Measurements from ENCODE around the gene ALPG.
A peak's percentile ranks its signal among the peaks of the same experiment; 100 is the strongest.
"Not testable (repeated sequence)": the region's sequence is repeated elsewhere in the genome, so short reads cannot be mapped to it uniquely, and the experiment has no call there.

ALPG gene

DNA sequence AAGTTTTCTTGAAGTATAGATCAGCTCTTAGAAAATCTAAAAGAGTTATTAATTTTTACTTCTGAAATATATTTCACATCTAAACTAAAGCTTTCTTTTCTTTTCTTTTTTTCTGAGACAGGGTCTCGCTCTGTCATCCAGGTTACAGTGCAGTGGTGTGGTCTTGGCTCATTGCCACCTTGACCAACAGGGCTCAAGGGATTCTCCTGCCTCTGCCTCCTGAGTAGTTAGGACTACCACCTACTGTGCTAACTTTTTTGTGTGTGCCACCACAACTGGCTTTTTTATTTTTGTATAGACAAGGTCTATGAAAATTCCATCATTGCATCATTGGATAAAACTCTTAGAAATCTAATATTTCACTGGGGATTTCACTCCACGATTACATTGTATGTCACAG is 10.0 kb upstream of the ALPG start:
- DNase-seq, result no peak

DNA sequence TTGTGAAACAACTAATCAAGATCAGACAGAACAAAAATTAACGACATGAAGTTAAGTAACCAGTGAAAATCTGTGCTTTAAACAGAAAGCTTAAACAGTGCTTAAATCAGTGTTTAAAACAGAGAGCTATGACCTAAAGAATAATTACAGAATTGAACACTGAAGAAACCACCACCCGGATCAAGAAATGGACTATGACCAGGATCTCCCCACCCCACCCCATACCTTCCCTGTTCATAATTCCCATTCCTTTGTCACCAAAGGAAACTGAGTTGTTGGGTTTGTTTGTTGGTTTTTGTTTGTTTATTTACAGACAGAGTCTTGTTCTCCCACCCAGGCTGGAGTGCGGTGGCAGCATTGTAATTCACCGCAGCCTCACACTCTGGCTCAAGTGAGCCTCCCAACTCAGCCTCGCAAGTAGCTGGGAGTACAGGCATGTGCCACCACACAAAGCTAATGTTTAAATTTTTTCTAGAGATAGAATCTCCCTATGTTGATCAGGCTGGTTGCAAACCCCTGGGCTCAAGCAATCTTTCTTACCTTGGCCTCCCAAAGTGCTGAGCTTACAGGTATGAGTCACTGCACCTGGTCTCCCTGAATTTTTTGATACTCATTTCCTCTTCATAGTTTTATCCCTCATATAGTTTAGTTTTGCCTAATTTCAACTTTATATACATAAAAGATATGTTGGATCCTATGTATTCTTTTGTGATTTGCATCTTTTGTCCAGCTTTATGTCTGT is 8.2 kb upstream of the ALPG start:
- no peak for DNase-seq

DNA sequence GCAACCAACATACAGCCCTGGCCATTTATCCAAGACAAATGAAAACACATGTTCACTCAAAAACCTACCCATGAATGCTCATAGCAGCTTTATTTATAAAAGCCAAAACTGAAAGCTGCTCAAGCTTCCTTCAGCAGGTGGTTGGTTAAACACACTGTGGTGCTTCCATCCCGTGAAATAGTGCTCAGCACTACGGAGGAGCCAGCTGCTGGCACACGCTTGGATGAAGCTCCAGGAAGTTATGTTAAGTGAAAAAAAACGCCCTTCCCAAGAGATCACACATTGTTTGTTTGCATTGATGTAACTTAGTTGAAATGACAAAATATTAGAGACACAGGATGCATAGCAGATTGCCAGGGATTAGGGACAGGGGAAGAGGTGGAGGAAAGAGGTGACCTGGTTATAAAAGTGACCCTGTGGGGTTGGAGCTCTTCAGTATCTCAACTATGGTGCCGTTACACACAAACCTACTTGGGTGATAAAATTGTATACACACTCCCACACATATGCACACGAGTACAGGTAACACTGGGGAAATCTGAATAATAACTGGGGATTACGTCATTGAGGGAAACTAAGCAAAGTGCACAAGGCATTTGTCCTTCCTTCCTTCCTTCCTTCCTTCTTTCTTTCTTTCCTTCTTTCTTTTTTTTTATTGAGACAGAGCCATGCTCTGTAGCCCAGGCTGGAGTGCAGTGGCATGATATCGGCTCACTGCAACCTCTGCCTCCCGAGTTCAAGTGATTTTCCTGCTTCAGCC is 6.2 kb upstream of the ALPG start:
- no peak for DNase-seq

DNA sequence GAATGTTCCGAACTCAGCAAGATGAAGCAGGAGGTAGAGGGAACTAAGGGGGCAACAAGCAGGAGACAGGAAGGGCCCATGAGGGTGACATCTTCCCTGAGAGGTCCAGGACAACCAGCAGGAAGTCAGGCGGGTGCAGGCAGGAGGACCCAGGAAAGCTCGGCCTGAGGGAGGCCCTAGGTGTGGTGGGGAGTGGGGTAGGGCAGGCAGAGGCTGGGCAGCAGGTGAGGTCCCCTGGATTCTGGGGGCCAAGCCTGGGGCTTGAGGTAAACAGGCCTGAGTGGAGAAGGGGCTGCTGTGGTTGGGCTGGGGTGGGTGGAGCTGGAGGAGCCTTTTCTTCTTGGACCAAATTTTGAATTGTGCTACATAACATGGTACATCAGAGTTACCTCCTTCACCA is 4.1 kb upstream of the ALPG start:
- no peak for DNase-seq

DNA sequence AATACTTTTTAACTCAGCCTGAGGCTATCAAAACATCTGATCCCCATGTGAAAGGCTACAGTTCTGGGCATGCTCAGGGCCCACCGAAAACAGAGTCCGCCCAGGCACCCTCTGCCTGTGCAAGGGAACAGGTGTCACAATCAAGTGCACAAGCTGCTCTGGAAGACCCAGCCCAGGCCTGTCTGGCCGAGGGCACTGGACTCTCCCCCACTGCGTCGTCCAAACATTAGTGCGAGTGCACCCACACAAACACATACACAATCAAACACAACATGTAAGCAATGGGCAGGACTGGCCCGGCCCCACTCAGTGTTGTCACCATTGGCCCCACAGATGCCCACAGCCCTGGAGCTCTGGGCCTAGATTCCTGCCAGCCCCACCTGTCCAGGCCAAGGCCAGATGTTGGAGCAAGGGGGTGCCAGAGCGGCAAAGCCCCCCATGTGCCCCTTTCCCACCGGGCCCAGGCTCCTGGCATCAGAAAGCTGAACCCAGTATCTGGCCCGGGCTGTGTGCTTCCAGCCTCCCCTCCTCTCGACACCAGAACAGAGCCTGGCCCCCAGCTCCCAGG is 617 bp upstream of the ALPG start:
- no peak for DNase-seq

DNA sequence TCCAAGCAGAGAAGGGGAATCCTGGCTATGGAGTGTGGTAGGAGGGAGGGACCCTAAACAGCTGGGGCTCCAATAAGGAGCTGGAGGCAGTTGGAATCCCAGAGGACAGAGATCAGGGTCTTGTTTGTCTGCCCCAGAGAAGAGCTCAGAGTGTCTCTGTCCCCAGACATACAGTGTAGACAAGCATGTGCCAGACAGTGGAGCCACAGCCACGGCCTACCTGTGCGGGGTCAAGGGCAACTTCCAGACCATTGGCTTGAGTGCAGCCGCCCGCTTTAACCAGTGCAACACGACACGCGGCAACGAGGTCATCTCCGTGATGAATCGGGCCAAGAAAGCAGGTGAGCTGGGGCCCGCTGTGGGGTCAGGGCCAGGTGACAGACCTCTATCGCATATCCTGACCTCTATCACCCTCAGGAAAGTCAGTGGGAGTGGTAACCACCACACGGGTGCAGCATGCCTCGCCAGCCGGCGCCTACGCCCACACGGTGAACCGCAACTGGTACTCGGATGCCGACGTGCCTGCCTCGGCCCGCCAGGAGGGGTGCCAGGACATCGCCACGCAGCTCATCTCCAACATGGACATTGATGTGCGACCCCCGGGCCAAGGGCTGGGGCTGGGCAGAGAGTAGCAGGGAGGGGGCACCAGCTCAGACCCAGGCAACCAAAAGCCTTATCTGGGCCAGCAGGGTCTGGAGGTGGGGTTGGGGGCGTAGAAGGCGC is 945 bp downstream of the ALPG start:
- DNase-seq, result not testable (repeated sequence)

DNA sequence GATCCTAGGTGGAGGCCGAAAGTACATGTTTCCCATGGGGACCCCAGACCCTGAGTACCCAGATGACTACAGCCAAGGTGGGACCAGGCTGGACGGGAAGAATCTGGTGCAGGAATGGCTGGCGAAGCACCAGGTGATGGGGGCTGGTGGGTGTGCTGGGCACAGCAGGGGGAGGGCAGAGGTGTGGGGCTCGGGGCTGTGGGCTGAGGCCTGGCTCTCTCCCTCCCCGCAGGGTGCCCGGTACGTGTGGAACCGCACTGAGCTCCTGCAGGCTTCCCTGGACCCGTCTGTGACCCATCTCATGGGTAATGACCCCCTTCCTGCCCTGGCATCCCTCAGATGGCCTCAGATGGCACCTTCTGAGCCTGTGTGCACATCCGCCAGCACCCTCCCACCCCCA is 1.6 kb downstream of the ALPG start:
- not testable (repeated sequence) for DNase-seq

DNA sequence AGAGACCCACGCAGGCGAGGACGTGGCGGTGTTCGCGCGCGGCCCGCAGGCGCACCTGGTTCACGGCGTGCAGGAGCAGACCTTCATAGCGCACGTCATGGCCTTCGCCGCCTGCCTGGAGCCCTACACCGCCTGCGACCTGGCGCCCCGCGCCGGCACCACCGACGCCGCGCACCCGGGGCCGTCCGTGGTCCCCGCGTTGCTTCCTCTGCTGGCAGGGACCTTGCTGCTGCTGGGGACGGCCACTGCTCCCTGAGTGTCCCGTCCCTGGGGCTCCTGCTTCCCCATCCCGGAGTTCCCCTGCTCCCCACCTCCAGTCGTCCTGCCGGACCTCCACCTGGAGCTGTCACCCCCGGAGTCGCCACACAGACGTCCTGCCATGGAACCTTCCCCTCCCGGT is 3.0 kb downstream of the ALPG start:
- DNase-seq, result not testable (repeated sequence)

DNA sequence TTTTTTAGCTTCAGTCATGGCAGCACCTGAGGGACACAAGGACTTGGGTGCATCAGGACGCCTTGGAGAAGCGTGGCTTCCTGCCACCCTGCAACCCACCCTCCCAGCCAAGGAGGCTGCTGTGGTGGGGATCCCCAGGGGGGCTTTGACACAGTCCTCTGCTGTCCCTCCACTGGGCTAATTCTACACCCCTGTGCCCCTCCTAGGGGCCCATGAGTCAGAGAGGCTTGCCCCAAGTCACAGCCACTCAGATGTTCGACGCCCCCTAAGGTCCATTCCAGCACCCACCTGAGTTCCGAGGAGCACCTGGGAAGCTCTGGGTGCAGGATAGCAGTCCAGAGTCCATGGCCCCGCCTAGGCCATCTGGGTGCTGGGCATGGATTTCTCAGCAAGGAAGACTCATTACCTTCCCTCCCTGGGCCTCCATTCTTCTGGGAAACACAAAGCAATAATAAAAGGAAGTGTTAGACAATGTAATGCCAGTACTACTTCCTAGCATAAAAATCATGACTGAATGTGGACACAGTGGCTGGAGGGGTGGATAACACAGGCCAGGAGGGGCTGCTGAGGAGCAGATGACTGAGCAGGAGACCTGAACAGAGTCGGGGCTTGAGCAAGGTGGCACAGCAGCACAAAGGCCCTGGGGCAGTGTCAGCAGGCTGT is 3.7 kb downstream of the ALPG start:
- DNase-seq, result no peak

DNA sequence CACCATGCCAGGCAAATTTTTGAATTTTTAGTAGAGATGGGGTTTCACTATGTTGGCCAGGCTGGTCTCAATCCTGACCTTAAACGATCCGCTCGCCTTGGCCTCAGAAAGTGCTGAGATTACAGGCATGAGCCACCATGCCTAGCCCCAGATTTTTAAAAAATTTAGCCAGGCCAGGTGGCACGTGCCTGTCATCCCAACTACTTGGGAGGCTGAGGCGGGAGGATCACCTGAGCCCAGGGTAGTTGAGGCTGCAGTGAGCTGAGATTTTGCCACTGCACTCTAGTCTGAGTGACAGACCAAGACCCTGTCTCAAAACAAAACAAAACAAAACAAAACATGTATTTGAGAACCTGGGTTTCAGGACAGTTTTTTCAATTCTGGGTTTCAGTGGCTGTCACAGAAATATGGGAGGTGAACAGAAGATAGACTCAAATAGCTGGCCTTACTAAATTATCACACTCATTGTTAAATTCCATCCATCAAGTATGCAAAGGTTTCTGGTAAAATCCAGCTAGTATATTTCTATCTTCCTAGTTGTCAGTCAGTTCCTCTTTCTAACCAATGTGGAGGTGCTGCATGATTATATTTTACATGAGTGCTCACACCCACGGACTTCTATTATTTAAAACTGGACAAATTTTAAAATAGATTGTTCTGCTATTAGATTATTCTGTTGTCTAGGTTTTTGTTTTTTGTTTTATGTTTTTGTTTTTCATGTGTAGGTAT is 5.4 kb downstream of the ALPG start:
- no peak for DNase-seq

DNA sequence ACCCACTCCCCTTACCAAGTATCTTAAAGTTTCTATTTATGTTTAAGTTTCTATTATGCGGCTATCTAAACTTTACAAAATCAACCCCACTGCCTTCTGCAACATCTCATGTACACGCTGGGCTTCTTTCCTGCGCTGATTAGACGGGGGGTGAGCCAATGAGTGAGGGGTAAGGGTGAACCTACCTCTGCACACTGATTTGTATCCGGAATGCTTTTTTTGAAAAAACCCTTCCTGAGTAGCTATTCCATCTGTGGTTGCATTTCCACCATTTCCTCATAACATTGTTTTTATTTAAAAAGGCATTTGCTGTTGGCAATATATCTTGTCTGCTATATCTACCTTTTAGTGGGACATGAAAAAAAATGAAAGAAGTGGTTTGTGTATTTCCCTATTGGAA is 6.3 kb downstream of the ALPG start:
- no peak for DNase-seq

DNA sequence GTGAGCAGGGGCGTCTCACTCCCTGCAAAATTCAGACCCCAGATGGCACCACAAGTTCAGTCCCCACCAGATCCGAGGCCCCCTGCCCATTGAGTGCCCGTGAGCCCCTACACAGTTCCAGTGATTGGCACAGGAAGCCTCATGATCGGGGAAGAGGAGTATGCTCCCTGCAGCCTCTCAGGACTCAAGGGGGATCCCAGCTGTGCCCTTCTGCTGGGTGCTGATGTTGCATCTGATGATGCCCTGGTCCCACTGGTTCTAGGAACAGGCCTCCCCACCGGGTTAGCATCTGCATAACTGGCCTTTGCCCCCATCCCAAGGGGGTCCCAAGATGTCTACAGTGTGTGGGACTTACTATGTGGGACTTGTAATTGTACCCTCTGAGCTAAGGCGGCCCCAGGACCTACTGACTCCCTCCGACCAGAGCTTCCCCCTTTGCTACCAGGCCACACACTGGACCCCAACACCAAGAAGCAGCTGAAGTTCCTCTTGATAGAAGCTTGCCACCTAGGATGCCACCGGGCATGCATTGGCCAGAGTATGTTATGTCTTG is 8.6 kb downstream of the ALPG start:
- DNase-seq, result no peak

DNA sequence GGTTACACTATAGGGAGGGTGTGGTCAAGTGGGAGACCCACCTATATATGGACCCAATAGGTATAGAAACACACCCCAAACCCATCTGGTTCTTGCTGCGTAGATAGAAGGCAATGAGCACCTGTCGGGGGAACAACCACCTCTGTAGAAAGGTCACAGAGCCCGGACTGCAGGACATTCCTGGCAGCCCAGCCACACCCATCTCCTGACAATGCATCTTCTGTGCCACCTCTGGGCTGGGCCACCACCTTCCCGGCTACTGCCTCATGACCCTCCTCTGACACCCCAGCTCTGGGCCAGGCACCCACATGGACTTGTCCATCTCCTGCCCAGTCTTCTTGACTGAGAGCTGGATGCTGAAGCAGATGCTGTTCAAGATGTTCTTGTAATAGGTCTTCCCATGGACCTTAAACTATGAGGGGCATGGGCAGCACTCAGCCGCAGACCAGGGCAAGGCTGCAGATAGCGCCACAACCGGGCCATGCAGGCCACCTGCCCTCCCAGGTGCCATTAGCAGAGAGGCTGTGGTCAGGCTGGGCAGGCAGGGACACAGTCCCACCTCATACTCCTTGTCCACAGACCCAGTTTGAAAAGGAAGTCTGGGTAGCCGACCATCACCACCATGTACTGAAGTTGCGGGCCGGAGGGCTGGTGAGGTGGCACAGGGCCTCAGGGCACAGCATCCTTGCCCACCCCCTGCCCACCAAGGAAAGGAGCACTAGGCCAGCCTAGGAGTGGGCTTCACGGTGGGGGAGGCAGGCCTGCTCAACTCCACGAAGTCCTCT is 9.3 kb downstream of the ALPG start:
- no peak for DNase-seq

DNA sequence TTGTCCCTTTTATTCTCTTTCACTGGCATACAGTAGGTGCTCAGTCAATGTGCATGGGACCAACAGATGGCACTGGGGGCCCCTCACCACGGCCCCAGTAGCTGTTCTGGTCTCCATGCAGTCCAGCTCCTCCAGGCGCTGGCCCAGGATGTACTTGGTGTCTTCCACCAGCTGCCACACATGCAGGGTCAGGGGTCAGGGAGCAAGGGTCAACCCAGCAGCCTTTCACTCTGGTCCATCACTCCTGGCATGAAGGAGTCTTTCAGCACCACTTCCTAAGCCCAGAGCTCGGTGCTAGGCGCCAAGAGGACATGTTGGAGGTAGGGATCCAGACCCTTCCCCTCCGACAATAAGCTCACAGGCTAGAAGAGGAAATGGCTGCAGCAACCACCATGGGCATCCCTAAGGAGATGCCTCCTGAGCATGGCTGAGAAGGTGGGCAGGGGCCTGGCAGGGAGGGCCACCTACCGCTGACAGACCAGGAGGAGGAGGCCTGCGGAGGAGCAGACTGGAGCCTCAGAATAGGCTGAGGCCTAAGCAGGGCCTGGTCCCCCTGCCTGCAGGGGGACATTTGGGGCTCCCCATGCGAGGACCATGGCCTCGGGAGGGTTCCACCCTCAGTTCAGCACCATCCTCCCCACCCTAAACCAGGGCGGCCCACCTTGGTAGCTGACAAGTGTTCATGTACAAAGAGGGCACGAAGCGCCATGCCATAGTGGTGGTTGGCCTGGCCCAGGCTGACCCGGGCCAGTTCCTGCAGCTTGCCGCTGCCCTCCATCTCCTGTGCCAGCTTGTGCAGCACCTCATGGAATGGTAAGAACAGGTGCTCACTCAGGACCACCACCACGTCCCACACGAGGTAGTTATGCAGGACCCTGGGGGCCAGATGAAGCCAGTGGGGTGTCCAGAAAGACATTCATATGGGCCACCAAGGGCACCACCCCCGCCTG is 10.2 kb downstream of the ALPG start:
- DNase-seq, result no peak

DNA sequence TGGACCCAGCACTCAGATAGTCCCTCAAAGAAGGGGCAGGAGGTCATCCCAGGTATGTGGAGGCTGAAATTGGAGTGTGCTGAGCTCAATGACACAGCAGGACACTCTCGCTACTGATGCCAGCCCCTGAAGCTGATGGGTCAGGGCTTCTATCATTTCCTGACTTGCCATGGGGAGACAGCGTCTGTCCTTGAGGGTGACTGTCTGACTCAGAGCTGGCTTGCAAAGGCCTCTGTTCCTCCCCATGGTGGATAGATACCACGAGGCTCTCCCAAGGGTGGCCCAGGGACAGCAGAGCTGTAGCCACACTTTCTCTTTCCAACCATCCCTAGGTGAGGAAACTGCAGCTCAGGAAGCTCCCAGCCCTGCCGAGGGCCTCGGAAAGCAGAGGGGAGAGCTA is 10.8 kb downstream of the ALPG start:
- DNase-seq, result no peak

DNA sequence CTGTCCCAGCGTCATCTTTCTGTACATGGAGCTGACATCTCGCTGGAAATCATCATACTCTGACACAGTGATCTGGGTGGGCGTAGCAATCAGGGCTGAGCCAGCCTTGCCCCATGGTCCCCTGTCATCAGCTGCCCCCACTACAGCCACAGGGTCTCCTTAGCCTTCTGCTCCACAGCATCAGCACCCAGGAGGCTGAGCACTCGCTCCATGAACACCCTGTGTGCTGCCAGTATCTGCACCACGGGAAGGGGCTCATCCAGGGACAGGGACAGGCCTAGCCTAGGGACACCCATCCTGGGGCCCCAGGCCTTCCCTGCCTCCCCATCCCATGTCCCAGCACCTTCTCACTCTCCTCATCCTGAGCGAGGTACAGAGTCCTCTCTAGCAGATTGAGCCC is 11.4 kb downstream of the ALPG start:
- no peak for DNase-seq

DNA sequence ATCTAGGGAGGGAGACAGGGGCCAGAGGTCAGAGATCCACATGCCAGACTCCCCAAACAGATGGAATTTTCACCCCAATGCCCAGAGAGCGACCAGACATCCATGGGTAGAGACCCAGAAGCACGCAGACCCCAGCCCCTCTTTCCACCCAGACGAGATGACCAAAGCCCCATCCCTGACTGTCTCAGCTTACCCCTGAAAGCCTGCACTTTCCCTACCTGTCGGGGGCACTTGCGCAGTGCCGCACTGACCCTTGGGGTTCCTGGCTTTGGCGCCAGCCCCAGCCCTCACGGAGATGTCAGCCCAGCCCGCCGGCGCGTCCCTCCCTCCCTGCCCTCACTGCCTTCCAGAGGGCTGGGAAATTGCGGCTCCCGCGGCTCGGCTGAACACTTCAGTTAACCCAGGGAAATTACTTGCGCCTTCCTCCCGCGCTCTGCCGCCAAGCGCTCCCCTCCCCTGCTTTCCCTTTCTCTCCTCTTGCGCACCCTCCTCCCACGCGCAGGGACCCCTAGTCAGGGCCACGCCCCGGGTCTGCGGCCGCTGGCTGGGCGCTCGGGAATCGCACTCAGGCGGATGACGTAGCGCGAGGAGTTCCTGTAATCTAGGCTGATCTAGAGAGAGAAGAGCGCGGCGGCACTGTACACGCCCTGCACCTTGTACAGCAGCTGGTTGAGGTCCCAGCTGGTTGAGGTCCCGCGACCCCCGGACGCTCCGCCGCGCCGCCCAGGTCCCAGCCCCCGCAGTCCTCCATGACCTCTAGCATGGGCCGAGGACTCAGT is 12.0 kb downstream of the ALPG start:
- peak; percentile 71 for DNase-seq

DNA sequence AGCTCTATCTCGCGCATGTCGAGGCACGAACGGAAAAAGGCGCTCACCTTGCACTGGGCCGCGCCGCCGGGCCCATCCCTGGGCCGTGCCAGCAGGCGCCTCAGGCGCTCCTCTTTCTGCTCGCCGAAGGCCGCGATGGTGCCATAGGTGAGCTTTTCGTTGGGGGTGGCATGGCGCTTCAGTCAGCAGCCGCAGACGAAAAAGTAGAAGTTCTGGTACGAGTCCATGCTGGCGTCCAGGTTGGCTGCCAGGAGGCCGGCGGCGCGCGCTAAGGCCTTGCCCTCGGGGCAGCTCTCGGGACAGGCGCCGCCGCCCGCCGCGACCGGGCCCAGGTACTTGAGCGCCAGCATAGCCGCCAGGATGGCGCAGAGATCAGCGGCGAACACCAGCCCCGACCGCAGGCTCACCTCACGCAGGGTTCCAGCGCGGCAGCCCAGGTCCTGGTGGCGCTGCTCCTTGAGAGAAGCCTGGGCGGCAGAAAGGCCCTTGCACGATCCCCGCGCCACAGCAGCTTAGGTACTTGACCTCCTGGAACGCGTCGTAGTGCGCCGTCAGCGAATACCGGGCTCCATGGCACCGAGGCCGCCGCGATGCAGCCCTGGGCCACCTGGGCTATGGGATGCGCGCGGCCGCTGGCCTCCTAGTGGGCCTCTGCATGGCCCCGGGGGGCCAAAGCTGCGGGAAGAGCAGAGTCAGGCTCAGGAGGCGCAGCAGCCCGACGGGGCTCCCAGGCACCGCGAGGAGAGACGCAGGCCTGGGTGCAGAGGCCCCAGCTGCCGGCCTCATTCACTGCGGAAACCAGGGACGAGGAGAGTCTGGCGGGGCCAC is 12.8 kb downstream of the ALPG start:
- peak; percentile 66 for DNase-seq

Measured in right kidney (tissue), 1 donor.